Glutamatergic neuron (in vitro differentiated cells): ENCODE measurements around the gene UGT1A5. TPM values are rescaled to one million over a fixed set of nuclear protein-coding genes. Genes with fewer than 3 reads are reported as not detected.

Experiments
- DNase-seq: peaks from one replicate; pipeline ENCODE4 v3.0.0; 2022
- H3K27ac Mint-ChIP-seq: one replicate; pipeline ENCODE4 v1.8.0; 2020; ENCODE audit warnings: mild to moderate bottlenecking, mixed read lengths, inconsistent platforms; ENCODE audit not compliant: unreplicated experiment
- H3K27me3 Mint-ChIP-seq: one replicate; pipeline ENCODE4 v1.8.0; 2020; ENCODE audit warnings: mild to moderate bottlenecking, moderate library complexity, mixed read lengths, inconsistent platforms; ENCODE audit not compliant: unreplicated experiment
- H3K36me3 Mint-ChIP-seq: one replicate; pipeline ENCODE4 v1.8.0; 2020; ENCODE audit warnings: mild to moderate bottlenecking, mixed read lengths, inconsistent platforms; ENCODE audit not compliant: unreplicated experiment
- H3K4me1 Mint-ChIP-seq: one replicate; pipeline ENCODE4 v1.8.0; 2020; ENCODE audit warnings: mild to moderate bottlenecking, low read depth, mixed read lengths, inconsistent platforms; ENCODE audit not compliant: unreplicated experiment
- H3K4me3 Mint-ChIP-seq: one replicate; pipeline ENCODE4 v1.8.0; 2020; ENCODE audit warnings: mild to moderate bottlenecking, mixed read lengths, inconsistent platforms; ENCODE audit not compliant: unreplicated experiment
- H3K9me3 Mint-ChIP-seq: one replicate; pipeline ENCODE4 v1.8.0; 2020; ENCODE audit warnings: mild to moderate bottlenecking, moderate library complexity, mixed read lengths, inconsistent platforms; ENCODE audit not compliant: unreplicated experiment
- total RNA-seq: library from RNA; stranded (reverse); fragmentation: NEBNext Ultra II Directional; extraction: Animal tissue kit (Norgen Biotek cat#: 25700); gene quantifications from one replicate; pipeline ENCODE4 v1.2.1, GENCODE V29; 2021; ENCODE audit not compliant: unreplicated experiment
- TF ChIP-seq, protein P1 (sequence below): fragments of 200-600 bp; sonication (generic); IDR thresholded peaks from one replicate; pipeline ENCODE4 v1.5.0; 2021; ENCODE audit not compliant: partially characterized antibody, unreplicated experiment

UGT1A5 gene
- total RNA-seq, 1 donor from 2014 or later: not detected

DNA sequence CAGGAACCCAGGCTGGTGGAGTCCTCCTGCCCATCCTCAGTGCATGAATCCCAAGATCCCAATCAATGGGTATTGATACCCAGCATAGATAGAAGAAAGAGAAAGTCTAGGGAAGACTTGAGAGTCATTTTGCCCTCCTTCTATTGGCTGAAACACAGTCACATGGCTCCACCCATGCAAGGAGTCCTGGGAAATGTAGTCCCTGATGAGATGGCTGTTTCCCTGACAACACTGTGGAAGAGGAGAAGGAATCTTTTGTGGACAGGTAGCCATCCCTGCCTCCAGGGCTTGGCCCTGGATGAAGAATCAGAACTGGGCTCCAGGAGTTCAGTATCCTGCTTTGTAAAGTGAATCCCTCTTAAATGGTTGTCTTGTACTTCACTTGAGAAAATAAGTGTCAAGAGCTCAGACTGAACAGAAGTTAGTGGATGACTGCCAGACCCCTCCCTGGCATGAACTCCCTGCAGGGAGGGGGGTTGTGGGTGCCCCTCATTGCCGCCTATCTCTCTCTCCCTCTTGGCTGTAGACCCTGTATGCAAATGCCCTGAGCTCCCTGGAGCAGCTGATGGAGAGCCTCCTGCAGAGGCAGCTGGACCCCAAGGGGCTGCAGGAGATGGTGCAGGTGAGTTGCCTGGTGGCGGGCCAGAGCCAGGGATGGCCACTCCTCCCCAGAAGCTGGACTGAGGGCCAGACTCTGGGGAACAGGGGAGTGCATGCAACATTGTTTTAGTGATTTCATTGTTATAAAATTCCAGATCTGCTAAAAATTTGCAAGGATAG lies 101.5 kb downstream of the UGT1A5 start:
- TF ChIP-seq, protein P1, sequence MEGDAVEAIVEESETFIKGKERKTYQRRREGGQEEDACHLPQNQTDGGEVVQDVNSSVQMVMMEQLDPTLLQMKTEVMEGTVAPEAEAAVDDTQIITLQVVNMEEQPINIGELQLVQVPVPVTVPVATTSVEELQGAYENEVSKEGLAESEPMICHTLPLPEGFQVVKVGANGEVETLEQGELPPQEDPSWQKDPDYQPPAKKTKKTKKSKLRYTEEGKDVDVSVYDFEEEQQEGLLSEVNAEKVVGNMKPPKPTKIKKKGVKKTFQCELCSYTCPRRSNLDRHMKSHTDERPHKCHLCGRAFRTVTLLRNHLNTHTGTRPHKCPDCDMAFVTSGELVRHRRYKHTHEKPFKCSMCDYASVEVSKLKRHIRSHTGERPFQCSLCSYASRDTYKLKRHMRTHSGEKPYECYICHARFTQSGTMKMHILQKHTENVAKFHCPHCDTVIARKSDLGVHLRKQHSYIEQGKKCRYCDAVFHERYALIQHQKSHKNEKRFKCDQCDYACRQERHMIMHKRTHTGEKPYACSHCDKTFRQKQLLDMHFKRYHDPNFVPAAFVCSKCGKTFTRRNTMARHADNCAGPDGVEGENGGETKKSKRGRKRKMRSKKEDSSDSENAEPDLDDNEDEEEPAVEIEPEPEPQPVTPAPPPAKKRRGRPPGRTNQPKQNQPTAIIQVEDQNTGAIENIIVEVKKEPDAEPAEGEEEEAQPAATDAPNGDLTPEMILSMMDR: no peak
- no peaks in the 10 kb centered on the region for H3K36me3 Mint-ChIP-seq
- H3K4me3 Mint-ChIP-seq: no peak overlapping the region
- peaks cover 6% of the 10 kb centered on the region for H3K9me3 Mint-ChIP-seq
- no peak overlapping the region for H3K27ac Mint-ChIP-seq
- peaks cover 2% of the 10 kb centered on the region for H3K27me3 Mint-ChIP-seq
- DNase-seq: no peak
- H3K4me1 Mint-ChIP-seq: peaks cover 3% of the 10 kb centered on the region

DNA sequence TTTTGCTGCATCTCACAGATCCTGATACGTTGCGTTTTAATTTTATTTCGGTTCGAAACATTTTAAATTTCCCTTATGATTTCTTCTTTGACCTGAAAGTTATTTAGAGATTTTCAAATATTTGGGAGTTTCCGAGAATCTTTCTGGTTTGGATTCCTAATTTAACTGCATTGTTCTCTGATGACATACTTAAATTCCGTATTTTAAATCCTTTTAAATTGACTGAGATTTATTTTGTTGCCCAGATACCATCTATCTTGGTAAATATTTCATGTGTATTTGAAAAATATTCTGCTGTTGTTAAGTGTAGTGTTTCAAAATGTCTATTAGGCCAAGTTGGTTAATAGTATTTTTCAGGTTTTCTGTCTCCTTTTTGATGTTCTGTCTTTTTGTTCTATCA lies 103.2 kb downstream of the UGT1A5 start:
- Mint-ChIP-seq H3K27me3 (peaks cover 5% of the 10 kb centered on the region), H3K4me1 (peaks cover 3% of the 10 kb centered on the region)
- TF ChIP-seq, protein P1: no peak

DNA sequence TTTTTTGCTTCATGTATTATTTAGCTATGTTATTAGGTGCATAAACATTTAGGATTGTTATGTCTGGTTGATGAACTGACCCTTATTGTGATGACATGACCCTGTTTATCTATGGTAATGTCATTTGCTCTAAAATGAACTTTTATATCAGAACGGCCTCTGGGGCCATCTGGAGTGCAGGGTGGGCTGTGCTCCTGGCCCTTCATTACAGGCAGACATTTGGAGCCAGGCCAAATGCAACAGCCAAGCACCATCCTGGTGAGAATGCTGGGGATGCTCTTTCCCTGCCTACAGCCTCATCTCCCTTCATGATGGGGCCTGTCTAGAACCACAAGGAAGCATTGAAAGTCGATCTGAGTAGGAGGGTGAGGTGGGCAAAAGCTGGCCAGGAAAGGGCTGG lies 103.6 kb downstream of the UGT1A5 start:
- Mint-ChIP-seq H3K27me3 (peaks cover 7% of the 10 kb centered on the region), H3K4me1 (peaks cover 3% of the 10 kb centered on the region), H3K36me3 (no peaks in the 10 kb centered on the region), H3K9me3 (peaks cover 4% of the 10 kb centered on the region), H3K4me3 (no peak overlapping the region), H3K27ac (no peak overlapping the region)
- TF ChIP-seq, protein P1: no peak
- no peak for DNase-seq

More for the DNA sequence above, 103.2 kb downstream of the UGT1A5 start:
- Mint-ChIP-seq H3K9me3 (peaks cover 1% of the 10 kb centered on the region), H3K36me3 (no peaks in the 10 kb centered on the region), H3K27ac (no peak overlapping the region), H3K4me3 (no peak overlapping the region)
- DNase-seq: no peak

DNA sequence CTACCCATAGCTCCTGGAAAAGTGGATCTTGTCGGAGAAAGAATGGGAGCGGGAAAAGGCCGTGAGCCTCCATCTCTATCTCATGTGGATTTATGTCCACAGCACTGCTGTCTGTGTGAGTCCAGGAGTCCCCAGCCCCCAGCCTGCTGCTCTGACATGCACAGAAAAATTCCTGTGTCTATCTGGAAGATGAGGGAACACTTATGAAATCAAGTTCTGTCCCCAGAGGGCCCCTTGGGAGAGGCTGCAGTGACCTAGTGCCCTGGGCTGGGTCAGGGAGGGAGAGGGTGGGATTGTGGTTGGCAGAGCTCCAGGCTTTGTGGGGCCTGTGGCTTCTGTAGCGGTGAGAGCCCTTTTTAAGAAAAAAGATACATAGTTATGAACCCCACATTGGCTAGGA lies 104.1 kb downstream of the UGT1A5 start:
- no peak for DNase-seq
- no peak overlapping the region for H3K27ac Mint-ChIP-seq
- TF ChIP-seq, protein P1: no peak
- H3K4me1 Mint-ChIP-seq: peaks cover 3% of the 10 kb centered on the region
- peaks cover 4% of the 10 kb centered on the region for H3K9me3 Mint-ChIP-seq
- H3K27me3 Mint-ChIP-seq: peaks cover 7% of the 10 kb centered on the region
- H3K4me3 Mint-ChIP-seq: no peak overlapping the region
- no peaks in the 10 kb centered on the region for H3K36me3 Mint-ChIP-seq

DNA sequence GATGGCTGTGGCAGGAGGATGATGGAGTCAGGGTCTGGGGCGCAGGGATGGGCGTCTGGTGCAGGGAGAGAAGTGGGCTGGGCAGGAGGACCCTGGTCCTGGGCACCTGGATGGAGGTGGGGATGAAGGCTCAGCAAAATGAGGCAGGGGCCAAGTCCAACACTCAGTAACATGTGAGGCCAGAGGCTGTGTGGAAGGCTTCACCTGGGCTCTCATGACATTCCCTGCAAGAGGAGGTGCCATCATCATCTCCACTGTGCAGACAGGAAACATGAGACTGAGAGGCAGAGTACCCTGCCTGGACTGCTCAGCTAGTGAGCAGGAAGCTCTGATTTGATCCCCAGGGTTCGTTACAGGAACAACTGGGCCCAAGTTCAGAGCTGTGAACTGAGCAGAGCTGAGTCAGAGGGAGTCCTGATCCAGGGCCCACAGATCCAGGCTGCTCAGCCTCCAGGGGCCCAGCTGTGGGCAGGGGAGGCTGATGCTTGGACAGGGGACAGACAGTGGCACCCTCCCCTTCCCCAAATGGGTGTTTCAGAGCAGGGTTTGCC lies 104.7 kb downstream of the UGT1A5 start:
- Mint-ChIP-seq H3K9me3 (peaks cover 4% of the 10 kb centered on the region), H3K36me3 (no peaks in the 10 kb centered on the region), H3K27ac (no peak overlapping the region), H3K4me1 (peaks cover 3% of the 10 kb centered on the region), H3K4me3 (no peak overlapping the region), H3K27me3 (peaks cover 7% of the 10 kb centered on the region)
- TF ChIP-seq, protein P1: no peak
- no peak for DNase-seq
